ENCODE results near the gene PCDHA8. TPM values are rescaled to one million over a fixed set of nuclear protein-coding genes. Genes with fewer than 3 reads are reported as not detected.

The PCDHA8 gene
- total RNA-seq, 1 experiment from 2014 or later = not detected

DNA sequence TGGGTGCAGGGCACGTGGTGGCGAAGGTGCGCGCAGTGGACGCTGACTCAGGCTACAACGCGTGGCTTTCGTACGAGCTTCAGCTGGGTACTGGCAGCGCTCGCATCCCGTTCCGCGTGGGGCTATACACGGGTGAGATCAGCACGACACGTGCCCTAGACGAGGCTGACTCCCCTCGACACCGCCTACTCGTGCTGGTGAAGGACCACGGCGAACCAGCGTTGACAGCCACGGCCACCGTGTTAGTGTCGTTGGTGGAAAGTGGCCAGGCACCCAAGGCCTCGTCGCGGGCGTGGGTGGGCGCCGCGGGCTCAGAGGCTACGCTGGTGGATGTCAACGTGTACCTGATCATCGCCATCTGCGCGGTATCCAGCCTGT is 44.3 kb upstream of the PCDHA8 start:
- no peak overlapping the region for H2AFZ ChIP-seq (ENCODE audit: low read depth, low read length, poor library complexity, severe bottlenecking)
- TF ChIP-seq POLR2AphosphoS5 (IDR thresholded peaks at IDR 0.05; ENCODE audit: low read depth, low read length) (no peak), EZH2 (IDR thresholded peaks at IDR 0.05) (no peak), SP1 (IDR thresholded peaks at IDR 0.05; ENCODE audit: low read depth) (no peak), EZH2phosphoT487 (IDR thresholded peaks at IDR 0.05; ENCODE audit: borderline replicate concordance) (no peak), POLR2A (IDR thresholded peaks at IDR 0.05; ENCODE audit: borderline replicate concordance, extremely low read depth, insufficient read depth, insufficient read length) (no peak)
- TF ChIP-seq, protein P1, sequence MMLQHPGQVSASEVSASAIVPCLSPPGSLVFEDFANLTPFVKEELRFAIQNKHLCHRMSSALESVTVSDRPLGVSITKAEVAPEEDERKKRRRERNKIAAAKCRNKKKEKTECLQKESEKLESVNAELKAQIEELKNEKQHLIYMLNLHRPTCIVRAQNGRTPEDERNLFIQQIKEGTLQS (IDR thresholded peaks at IDR 0.05) = no peak
- TF ChIP-seq, protein P2, sequence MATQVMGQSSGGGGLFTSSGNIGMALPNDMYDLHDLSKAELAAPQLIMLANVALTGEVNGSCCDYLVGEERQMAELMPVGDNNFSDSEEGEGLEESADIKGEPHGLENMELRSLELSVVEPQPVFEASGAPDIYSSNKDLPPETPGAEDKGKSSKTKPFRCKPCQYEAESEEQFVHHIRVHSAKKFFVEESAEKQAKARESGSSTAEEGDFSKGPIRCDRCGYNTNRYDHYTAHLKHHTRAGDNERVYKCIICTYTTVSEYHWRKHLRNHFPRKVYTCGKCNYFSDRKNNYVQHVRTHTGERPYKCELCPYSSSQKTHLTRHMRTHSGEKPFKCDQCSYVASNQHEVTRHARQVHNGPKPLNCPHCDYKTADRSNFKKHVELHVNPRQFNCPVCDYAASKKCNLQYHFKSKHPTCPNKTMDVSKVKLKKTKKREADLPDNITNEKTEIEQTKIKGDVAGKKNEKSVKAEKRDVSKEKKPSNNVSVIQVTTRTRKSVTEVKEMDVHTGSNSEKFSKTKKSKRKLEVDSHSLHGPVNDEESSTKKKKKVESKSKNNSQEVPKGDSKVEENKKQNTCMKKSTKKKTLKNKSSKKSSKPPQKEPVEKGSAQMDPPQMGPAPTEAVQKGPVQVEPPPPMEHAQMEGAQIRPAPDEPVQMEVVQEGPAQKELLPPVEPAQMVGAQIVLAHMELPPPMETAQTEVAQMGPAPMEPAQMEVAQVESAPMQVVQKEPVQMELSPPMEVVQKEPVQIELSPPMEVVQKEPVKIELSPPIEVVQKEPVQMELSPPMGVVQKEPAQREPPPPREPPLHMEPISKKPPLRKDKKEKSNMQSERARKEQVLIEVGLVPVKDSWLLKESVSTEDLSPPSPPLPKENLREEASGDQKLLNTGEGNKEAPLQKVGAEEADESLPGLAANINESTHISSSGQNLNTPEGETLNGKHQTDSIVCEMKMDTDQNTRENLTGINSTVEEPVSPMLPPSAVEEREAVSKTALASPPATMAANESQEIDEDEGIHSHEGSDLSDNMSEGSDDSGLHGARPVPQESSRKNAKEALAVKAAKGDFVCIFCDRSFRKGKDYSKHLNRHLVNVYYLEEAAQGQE (IDR thresholded peaks at IDR 0.05; ENCODE audit: low read depth) = no peak
- POLR2A ChIA-PET = no interaction called here
- ATAC-seq (no peak), DNase-seq (ENCODE audit: low read depth, low spot score) (no peak)
- no peaks in the 10 kb centered on the region for H3K79me2 ChIP-seq (ENCODE audit: insufficient read depth, low read length)
- CTCF ChIA-PET = no interaction called here
- no peak overlapping the region for H3K4me3 ChIP-seq (replicated peaks in 1 of 2; ENCODE audit: low read depth in 1 of 2, low read length in 2 of 2)
- H3K4me2 ChIP-seq (ENCODE audit: low read length) = no peak overlapping the region
- RAD21 ChIA-PET (ENCODE audit: low non-redundant PET in 1 of 2, low total read pairs in 2 of 2, uncharacterized antibody in 2 of 2, unreplicated experiment in 2 of 2) = no interaction called here
- H3K9ac ChIP-seq (ENCODE audit: low read length) = no peak overlapping the region
- BruUV-seq (replicated peaks) = no TSS peak
- H3K27ac ChIP-seq (ENCODE audit: low read depth, low read length) = no peak overlapping the region
- intact Hi-C loops (cut with micrococcal nuclease) = no loop called here
- no peaks in the 10 kb centered on the region for H3K9me2 ChIP-seq (ENCODE audit: insufficient read depth)
- H3K4me1 ChIP-seq (ENCODE audit: control insufficient read depth in 1 of 2, insufficient read depth in 2 of 2, low read length in 2 of 2) = no peaks in the 10 kb centered on the region
- H3K27me3 ChIP-seq (ENCODE audit: insufficient read depth, low read length) = no peaks in the 10 kb centered on the region
- H4K20me1 ChIP-seq (ENCODE audit: insufficient read depth) = no peaks in the 10 kb centered on the region
- H3K36me3 ChIP-seq (ENCODE audit: control insufficient read depth in 1 of 2, insufficient read depth in 2 of 2, low read length in 2 of 2) = no peaks in the 10 kb centered on the region
- no peaks in the 10 kb centered on the region; a peak in 1 of 4 replicates for H3K9me3 ChIP-seq (ENCODE audit: control insufficient read depth in 1 of 2, insufficient read depth in 1 of 2, low read depth in 1 of 2, low read length in 2 of 2)

Data from HCT116 (cell line).